Caco-2 (cell line): Measurements from ENCODE around the gene TMEM132C. TPM values are rescaled to one million over a fixed set of nuclear protein-coding genes. Genes with fewer than 3 reads are reported as not detected.

ENCODE experiments used
- BruUV-seq: library from RNA; stranded (reverse); fragments of 400-500 nt; replicated peaks from 2 replicates; lab custom pipeline; 2021; lab: Mats Ljungman, UMichigan
- CTCF ChIA-PET: fragments of 300-600 bp; sonication (Branson Sonifier 250); formaldehyde crosslinking; loops from one replicate; lab custom pipeline; 2022; ENCODE audit warnings: antibody characterized with exemption; lab: Charles Lee
- POLR2A ChIA-PET: fragments of 300-600 bp; sonication (Branson Sonifier 250); formaldehyde crosslinking; loops from one replicate; lab custom pipeline; 2022; ENCODE audit warnings: antibody characterized with exemption; lab: Charles Lee
- DNase-seq, 2 experiments: peaks; one replicate each; pipeline versions ENCODE4 v3.0.0 to v3.0.0-alpha.2; 2020 to 2022
- H3K27me3 ChIP-seq: replicated peaks from 2 replicates; pipeline ENCODE4 v1.6.0; 2011; ENCODE audit warnings: low read length; ENCODE audit not compliant: control insufficient read depth, insufficient read depth
- H3K36me3 ChIP-seq: 2 replicates; pipeline ENCODE4 v1.5.1; 2011; ENCODE audit warnings: low read length; ENCODE audit not compliant: control insufficient read depth, insufficient read depth
- H3K4me1 ChIP-seq: fragments of 250-450 bp; sonication (Bioruptor Pico); 2 replicates; pipeline ENCODE4 v1.5.1; 2020; ENCODE audit warnings: mild to moderate bottlenecking
- H3K4me3 ChIP-seq: 2 replicates; pipeline ENCODE4 v1.5.1; 2011; ENCODE audit warnings: low read depth, mild to moderate bottlenecking, control low read depth, low read length
- H3K9me3 ChIP-seq: fragments of 250-450 bp; sonication (Bioruptor Pico); 2 replicates; pipeline ENCODE4 v1.5.1; 2020; ENCODE audit warnings: mild to moderate bottlenecking, moderate library complexity
- H3K27ac Mint-ChIP-seq: one replicate; pipeline ENCODE4 v1.8.0; 2022; ENCODE audit warnings: mixed read lengths; ENCODE audit not compliant: unreplicated experiment
- H3K27me3 Mint-ChIP-seq: one replicate; pipeline ENCODE4 v1.8.0; 2022; ENCODE audit warnings: mixed read lengths; ENCODE audit not compliant: insufficient read depth, unreplicated experiment
- H3K36me3 Mint-ChIP-seq: one replicate; pipeline ENCODE4 v1.8.0; 2022; ENCODE audit warnings: mild to moderate bottlenecking, mixed read lengths; ENCODE audit not compliant: insufficient read depth, unreplicated experiment
- H3K4me1 Mint-ChIP-seq: one replicate; pipeline ENCODE4 v1.8.0; 2022; ENCODE audit warnings: low read depth, mixed read lengths; ENCODE audit not compliant: unreplicated experiment
- H3K4me3 Mint-ChIP-seq: one replicate; pipeline ENCODE4 v1.8.0; 2022; ENCODE audit warnings: mild to moderate bottlenecking, moderate library complexity, mixed read lengths; ENCODE audit not compliant: unreplicated experiment
- H3K9me3 Mint-ChIP-seq: one replicate; pipeline ENCODE4 v1.8.0; 2022; ENCODE audit warnings: mixed read lengths; ENCODE audit not compliant: unreplicated experiment
- intact Hi-C: fragments of 100-400 bp; cut with micrococcal nuclease; formaldehyde crosslinking; loops from one replicate; pipeline ENCODE4 v1.10.0; 2022; ENCODE audit not compliant: unreplicated experiment
- total RNA-seq: library from RNA; stranded (reverse); gene quantifications from 2 replicates; pipeline ENCODE4 v1.2.3, GENCODE V29; 2022
- TF ChIP-seq, protein P1 (sequence below), 2 experiments: fragments of 200-600 bp in 1 of 2; IDR thresholded peaks; 1 replicate in 1 of 2; 2 replicates in 1 of 2; pipeline versions ENCODE4 v1.5.1 to v1.8.0; 2011 to 2022; ENCODE audit warnings: antibody characterized with exemption in 1 of 2, control low read depth in 1 of 2, inconsistent platforms in 1 of 2, low read depth in 1 of 2, low read length in 1 of 2, mild to moderate bottlenecking in 1 of 2, moderate library complexity in 1 of 2; ENCODE audit not compliant: insufficient read depth in 1 of 2, severe bottlenecking in 1 of 2, unreplicated experiment in 1 of 2

Gene TMEM132C
- total RNA-seq, 1 experiment from 2014 or later, result not detected

DNA sequence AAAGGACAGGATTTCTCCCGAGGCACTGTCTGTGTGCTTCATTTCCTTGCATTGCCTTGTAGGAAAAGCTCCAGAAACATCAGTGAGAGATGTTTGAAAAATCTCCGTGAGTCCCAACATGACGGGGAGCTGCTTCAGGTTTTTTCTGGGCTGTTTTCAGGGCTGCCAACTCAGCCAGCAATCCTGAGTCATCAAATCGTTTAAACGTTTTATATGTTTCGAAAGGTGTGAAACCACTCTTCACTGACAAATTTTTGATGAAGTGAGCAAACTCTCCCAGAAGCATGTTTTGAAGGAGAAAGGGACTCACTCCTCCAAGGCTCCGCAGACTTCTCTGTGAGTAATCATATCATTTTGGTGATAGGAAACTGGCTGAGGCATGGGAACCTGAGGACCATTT, 240.5 kb downstream of the TMEM132C start:
- intact Hi-C loops, result no loop called here
- 0 out of 2 replicates have a peak, but pooled peaks cover 4% of the 10 kb centered on the region for H3K9me3 ChIP-seq
- no peak overlapping the region for H3K27ac Mint-ChIP-seq

DNA sequence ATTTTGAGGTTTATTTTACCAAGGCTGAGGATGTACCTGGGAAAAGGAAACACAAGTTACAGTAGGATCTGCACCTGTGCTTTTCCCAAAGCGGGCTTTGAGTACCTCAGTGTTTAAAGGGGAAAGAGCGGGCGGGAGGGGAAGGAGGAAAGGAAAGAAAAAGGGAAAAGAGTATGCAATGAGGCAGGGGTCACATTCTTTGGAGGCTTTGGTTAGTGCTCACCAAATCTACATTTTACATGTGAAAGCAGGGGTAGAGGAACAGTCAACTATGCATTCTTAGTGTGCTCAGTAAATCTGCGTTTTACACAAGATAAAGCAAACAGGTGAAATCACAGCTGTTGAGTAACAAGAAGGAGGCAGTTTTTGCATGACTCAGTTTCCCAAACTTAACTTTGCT, 242.2 kb downstream of the TMEM132C start:
- Mint-ChIP-seq H3K4me3 (no peak overlapping the region), H3K36me3 (no peaks in the 10 kb centered on the region), H3K27me3 (no peaks in the 10 kb centered on the region), H3K27ac (no peak overlapping the region), H3K9me3 (peaks cover 19% of the 10 kb centered on the region), H3K4me1 (no peaks in the 10 kb centered on the region)
- BruUV-seq, result no TSS peak
- Histone ChIP-seq H3K4me3 (no peak overlapping the region), H3K4me1 (no peaks in the 10 kb centered on the region), H3K36me3 (no peaks in the 10 kb centered on the region), H3K9me3 (0 out of 2 replicates have a peak, but pooled peaks cover 4% of the 10 kb centered on the region), H3K27me3 (no peaks in the 10 kb centered on the region)
- intact Hi-C loops, result no loop called here
- no peak for DNase-seq
- POLR2A ChIA-PET, result no interaction called here
- CTCF ChIA-PET, result no interaction called here
- TF ChIP-seq, protein P1, sequence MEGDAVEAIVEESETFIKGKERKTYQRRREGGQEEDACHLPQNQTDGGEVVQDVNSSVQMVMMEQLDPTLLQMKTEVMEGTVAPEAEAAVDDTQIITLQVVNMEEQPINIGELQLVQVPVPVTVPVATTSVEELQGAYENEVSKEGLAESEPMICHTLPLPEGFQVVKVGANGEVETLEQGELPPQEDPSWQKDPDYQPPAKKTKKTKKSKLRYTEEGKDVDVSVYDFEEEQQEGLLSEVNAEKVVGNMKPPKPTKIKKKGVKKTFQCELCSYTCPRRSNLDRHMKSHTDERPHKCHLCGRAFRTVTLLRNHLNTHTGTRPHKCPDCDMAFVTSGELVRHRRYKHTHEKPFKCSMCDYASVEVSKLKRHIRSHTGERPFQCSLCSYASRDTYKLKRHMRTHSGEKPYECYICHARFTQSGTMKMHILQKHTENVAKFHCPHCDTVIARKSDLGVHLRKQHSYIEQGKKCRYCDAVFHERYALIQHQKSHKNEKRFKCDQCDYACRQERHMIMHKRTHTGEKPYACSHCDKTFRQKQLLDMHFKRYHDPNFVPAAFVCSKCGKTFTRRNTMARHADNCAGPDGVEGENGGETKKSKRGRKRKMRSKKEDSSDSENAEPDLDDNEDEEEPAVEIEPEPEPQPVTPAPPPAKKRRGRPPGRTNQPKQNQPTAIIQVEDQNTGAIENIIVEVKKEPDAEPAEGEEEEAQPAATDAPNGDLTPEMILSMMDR (IDR thresholded peaks at IDR 0.05; ENCODE audit: insufficient read depth in 1 of 2, low read depth in 1 of 2, low read length in 1 of 2, severe bottlenecking in 1 of 2, unreplicated experiment in 1 of 2), result no peak

More for the DNA sequence above, 240.5 kb downstream of the TMEM132C start:
- CTCF ChIA-PET, result no interaction called here
- no peak overlapping the region for H3K4me3 Mint-ChIP-seq
- Histone ChIP-seq H3K36me3 (no peaks in the 10 kb centered on the region), H3K4me3 (no peak overlapping the region), H3K4me1 (no peaks in the 10 kb centered on the region), H3K27me3 (no peaks in the 10 kb centered on the region)
- no TSS peak for BruUV-seq
- H3K27me3 Mint-ChIP-seq, result no peaks in the 10 kb centered on the region
- no peak for DNase-seq
- POLR2A ChIA-PET, result no interaction called here
- no peaks in the 10 kb centered on the region for H3K4me1 Mint-ChIP-seq
- no peaks in the 10 kb centered on the region for H3K36me3 Mint-ChIP-seq
- TF ChIP-seq, protein P1 (IDR thresholded peaks at IDR 0.05; ENCODE audit: insufficient read depth in 1 of 2, low read depth in 1 of 2, low read length in 1 of 2, severe bottlenecking in 1 of 2, unreplicated experiment in 1 of 2), result no peak
- H3K9me3 Mint-ChIP-seq, result peaks cover 18% of the 10 kb centered on the region

DNA sequence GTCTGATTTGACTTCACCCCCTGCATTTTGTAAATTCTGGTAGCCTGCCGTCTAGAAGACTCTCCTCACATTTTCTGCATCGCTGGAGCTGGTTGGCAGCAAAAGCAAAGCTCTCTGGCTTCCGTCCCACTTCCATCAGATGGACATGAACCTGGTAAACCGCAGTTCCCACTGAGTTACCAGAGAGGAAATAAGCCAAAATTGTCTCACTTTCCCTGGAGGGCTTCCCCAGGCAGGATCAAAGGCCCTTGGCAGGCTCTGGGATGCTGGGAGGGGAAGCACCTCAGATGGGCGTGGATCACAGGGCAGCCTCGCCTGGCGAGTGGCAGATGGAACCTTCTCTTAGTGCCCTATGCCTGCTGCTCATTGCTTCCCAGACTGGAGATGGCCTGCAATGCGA, 243.5 kb downstream of the TMEM132C start:
- H3K4me3 Mint-ChIP-seq, result no peak overlapping the region
- Histone ChIP-seq H3K27me3 (no peaks in the 10 kb centered on the region), H3K36me3 (no peaks in the 10 kb centered on the region), H3K4me1 (no peaks in the 10 kb centered on the region), H3K9me3 (0 out of 2 replicates have a peak, but pooled peaks cover 4% of the 10 kb centered on the region), H3K4me3 (no peak overlapping the region)
- H3K36me3 Mint-ChIP-seq, result no peaks in the 10 kb centered on the region
- H3K9me3 Mint-ChIP-seq, result peaks cover 19% of the 10 kb centered on the region
- ChIA-PET CTCF (no interaction called here), POLR2A (no interaction called here)
- H3K27me3 Mint-ChIP-seq, result no peaks in the 10 kb centered on the region
- no peaks in the 10 kb centered on the region for H3K4me1 Mint-ChIP-seq
- no TSS peak for BruUV-seq
- no peak overlapping the region for H3K27ac Mint-ChIP-seq
- intact Hi-C loops, result no loop called here
- DNase-seq, result no peak
- TF ChIP-seq, protein P1 (IDR thresholded peaks at IDR 0.05; ENCODE audit: insufficient read depth in 1 of 2, low read depth in 1 of 2, low read length in 1 of 2, severe bottlenecking in 1 of 2, unreplicated experiment in 1 of 2), result no peak
